ENCODE data around the gene MMP24.
A peak's percentile ranks its signal among the peaks of the same experiment; 100 is the strongest.

MMP24 gene

DNA sequence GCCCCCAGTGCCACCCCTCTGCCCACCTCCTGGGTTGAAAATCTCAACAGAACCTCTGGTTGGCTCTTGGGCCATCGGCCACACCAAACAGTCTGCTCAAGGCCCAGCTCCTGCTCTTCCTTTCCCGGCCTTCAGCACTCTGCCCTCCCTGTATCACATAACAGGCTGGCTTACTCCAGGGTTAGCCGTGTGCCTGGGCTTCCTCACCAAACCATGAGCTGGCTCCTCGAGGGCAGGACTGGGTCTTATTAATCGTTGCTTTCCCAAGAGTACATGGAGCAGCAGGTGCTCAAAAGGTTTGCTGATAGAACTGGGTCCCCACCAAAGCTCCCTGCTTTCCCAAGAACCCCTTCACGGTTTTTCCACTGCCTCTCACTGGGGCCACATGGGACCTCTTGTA, 78.5 kb downstream of the MMP24 start:
- Histone ChIP-seq H3K27me3 (ENCODE audit: insufficient read depth, poor library complexity, severe bottlenecking) (no peaks in the 10 kb centered on the region), H3K36me3 (ENCODE audit: low read depth) (peaks cover 38% of the 10 kb centered on the region), H3K9me3 (ENCODE audit: severe bottlenecking) (no peaks in the 10 kb centered on the region), H3K27ac (ENCODE audit: poor library complexity, severe bottlenecking) (peak overlapping the region; percentile 99), H3K4me3 (ENCODE audit: severe bottlenecking) (no peak overlapping the region), H3K4me1 (ENCODE audit: insufficient read depth, poor library complexity, severe bottlenecking) (peaks cover 79% of the 10 kb centered on the region)
- no peak for ATAC-seq (ENCODE audit: low read depth)
- peak; percentile 75 for DNase-seq (ENCODE audit: low spot score)
- TF ChIP-seq, protein P1, sequence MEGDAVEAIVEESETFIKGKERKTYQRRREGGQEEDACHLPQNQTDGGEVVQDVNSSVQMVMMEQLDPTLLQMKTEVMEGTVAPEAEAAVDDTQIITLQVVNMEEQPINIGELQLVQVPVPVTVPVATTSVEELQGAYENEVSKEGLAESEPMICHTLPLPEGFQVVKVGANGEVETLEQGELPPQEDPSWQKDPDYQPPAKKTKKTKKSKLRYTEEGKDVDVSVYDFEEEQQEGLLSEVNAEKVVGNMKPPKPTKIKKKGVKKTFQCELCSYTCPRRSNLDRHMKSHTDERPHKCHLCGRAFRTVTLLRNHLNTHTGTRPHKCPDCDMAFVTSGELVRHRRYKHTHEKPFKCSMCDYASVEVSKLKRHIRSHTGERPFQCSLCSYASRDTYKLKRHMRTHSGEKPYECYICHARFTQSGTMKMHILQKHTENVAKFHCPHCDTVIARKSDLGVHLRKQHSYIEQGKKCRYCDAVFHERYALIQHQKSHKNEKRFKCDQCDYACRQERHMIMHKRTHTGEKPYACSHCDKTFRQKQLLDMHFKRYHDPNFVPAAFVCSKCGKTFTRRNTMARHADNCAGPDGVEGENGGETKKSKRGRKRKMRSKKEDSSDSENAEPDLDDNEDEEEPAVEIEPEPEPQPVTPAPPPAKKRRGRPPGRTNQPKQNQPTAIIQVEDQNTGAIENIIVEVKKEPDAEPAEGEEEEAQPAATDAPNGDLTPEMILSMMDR (IDR thresholded peaks at IDR 0.05; ENCODE audit: poor library complexity, severe bottlenecking), result no peak

DNA sequence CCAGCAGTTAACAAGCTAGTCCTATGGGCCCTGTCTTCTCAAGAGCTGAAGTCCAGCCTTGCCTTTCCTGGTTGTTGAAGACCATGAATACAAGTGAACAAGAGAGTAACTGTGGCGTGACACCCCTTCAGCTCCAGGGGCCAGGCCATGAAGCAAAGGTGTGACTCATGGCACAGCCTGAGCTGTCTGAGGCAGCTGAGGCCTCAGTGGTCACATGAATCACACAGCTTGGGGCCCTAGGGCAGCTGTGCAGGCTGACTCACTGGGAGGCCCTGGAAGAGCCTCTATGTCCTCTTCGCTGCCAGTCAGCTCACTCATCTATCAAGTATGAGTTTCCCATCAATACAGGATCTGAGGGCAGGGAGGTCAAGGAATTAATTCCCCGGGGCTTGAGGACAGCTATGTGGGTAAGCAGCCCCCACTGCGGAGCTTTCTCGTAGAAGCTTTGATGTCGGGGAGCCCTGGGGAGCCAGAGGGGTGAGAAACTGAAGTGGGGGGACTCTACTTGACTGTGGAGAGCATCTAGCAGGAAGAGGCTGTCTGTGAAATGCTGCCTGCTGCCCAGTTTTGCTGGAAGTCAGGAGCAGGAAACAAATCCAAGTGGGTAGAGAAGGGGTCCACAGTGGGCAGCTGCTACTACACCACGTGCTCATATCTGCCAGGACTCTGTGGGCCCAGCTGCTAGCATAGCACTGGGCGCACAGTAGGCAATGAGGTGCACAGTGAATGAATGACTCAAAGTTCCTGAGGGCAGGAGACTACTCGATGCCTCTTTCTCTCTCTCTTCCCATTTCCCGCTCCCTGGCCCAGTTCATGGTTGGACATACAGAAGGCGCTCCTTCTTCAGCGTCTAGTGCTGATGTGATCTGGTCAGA, 79.4 kb downstream of the MMP24 start:
- TF ChIP-seq, protein P1 (IDR thresholded peaks at IDR 0.05; ENCODE audit: poor library complexity, severe bottlenecking), result no peak
- peak; percentile 100 for DNase-seq (ENCODE audit: low spot score)
- H3K4me3 ChIP-seq (ENCODE audit: severe bottlenecking), result no peak overlapping the region
- peaks cover 83% of the 10 kb centered on the region for H3K4me1 ChIP-seq (ENCODE audit: insufficient read depth, poor library complexity, severe bottlenecking)
- peak overlapping the region; percentile 99 for H3K27ac ChIP-seq (ENCODE audit: poor library complexity, severe bottlenecking)
- H3K27me3 ChIP-seq (ENCODE audit: insufficient read depth, poor library complexity, severe bottlenecking), result no peaks in the 10 kb centered on the region
- peak; percentile 77 for ATAC-seq (ENCODE audit: low read depth)
- H3K36me3 ChIP-seq (ENCODE audit: low read depth), result peaks cover 40% of the 10 kb centered on the region
- no peaks in the 10 kb centered on the region for H3K9me3 ChIP-seq (ENCODE audit: severe bottlenecking)

DNA sequence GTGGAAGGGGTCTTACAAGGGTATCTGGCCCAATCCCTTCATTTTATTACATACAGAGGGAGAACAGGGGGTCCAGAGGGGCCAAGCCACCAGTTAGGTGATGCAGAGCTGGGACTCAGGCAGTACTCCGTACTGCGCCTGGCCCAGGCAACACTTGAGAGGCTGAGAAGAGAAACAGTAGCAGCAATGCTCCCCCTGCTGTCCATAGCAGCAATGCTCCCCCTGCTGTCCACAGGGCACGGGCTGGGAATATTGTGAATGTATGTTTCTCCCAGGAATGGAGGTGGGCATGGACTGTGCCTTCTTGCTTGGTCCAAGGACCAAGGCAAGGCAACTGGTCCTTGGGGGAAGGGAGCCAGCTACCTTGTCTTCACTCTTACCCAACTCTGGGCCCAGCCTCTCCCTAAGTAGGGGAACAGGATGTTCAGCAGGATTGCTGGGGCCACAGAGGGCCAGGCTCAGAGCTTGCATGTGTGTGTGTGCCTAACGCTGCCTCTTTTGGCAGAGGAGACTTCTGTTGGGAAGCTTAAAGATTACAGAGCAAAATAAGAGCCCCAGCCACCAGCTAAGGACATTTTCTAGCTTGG, 80.5 kb downstream of the MMP24 start:
- Histone ChIP-seq H3K27ac (ENCODE audit: poor library complexity, severe bottlenecking) (peak overlapping the region; percentile 99), H3K4me3 (ENCODE audit: severe bottlenecking) (no peak overlapping the region), H3K36me3 (ENCODE audit: low read depth) (peaks cover 51% of the 10 kb centered on the region), H3K9me3 (ENCODE audit: severe bottlenecking) (no peaks in the 10 kb centered on the region), H3K27me3 (ENCODE audit: insufficient read depth, poor library complexity, severe bottlenecking) (no peaks in the 10 kb centered on the region), H3K4me1 (ENCODE audit: insufficient read depth, poor library complexity, severe bottlenecking) (peaks cover 89% of the 10 kb centered on the region)
- TF ChIP-seq, protein P1 (IDR thresholded peaks at IDR 0.05; ENCODE audit: poor library complexity, severe bottlenecking), result peak; percentile 95
- peak; percentile 92 for DNase-seq (ENCODE audit: low spot score)
- peak; percentile 3 for ATAC-seq (ENCODE audit: low read depth)

DNA sequence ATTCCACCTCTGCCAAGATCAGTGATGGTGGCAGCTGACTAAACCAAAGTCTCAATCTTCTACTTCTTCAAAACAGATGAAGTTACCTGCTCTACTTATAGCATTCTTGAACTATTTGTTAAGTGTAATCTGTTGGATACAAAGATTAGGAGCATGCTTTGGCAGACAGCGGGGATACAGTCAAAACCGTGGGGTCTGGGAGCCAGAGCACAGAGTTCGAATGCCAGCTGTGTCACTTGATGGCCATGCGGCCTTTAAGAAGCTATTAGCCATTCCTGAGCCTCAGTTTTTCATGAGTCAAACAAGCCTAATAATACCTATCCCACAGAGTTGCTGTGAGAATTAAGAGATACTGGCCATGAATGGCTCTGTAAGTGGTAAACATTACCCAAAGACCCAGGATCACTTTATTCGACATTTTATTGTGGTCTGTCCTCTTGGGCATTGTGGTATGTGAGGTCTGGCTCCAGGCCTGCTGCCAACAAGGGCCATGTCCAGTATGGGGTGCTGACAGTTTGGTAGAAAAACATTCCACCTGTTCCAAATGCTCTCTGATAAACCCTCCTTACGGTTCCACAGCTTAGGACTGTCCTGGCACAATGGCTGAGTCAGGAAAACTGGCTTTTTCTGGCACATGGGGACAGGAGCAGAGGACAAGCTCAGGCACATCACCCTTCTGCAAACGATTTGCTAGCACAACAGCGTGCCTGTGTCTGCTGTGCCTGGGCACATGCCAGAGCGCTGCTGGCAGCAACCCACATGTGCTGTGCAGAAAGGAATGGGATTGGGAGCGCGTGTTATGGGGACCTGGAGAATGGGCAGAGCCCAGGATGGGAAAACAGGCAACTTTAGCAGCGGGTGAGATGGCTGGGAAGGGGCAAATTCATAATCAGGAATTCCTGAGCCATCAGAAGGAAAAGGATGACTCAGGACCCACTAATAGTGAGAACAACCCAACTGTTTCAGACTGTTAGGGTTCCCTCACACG, 81.5 kb downstream of the MMP24 start:
- peak overlapping the region; percentile 99 for H3K27ac ChIP-seq (ENCODE audit: poor library complexity, severe bottlenecking)
- ATAC-seq (ENCODE audit: low read depth) (peak; percentile 39), DNase-seq (ENCODE audit: low spot score) (peak; percentile 100)

More for the DNA sequence above, 81.5 kb downstream of the MMP24 start:
- H3K9me3 ChIP-seq (ENCODE audit: severe bottlenecking), result no peaks in the 10 kb centered on the region
- TF ChIP-seq, protein P1 (IDR thresholded peaks at IDR 0.05; ENCODE audit: poor library complexity, severe bottlenecking), result no peak
- peaks cover 89% of the 10 kb centered on the region for H3K4me1 ChIP-seq (ENCODE audit: insufficient read depth, poor library complexity, severe bottlenecking)
- H3K36me3 ChIP-seq (ENCODE audit: low read depth), result peaks cover 56% of the 10 kb centered on the region
- no peak overlapping the region for H3K4me3 ChIP-seq (ENCODE audit: severe bottlenecking)
- no peaks in the 10 kb centered on the region for H3K27me3 ChIP-seq (ENCODE audit: insufficient read depth, poor library complexity, severe bottlenecking)

All from RWPE2 (cell line).